H9 (cell line): ENCODE measurements around the gene CARS1. TPM values are rescaled to one million over a fixed set of nuclear protein-coding genes. Genes with fewer than 3 reads are reported as not detected.
A peak's percentile ranks its signal among the peaks of the same experiment; 100 is the strongest.

Experiments used
- DNase-seq: peaks from one replicate; pipeline ENCODE4 v3.0.0-alpha.2; 2017
- H2AFZ ChIP-seq: one replicate; pipeline ENCODE4 v1.6.1; 2013; ENCODE audit warnings: mild to moderate bottlenecking, low read length, control low read depth, moderate library complexity
- H2AK5ac ChIP-seq: 2 replicates; pipeline ENCODE4 v1.6.1; 2013; ENCODE audit warnings: low read length, control low read depth, mixed read lengths; ENCODE audit not compliant: insufficient read length
- H2BK120ac ChIP-seq: one replicate; pipeline ENCODE4 v1.6.1; 2013; ENCODE audit warnings: low read depth, mild to moderate bottlenecking, low read length, control low read depth, inconsistent platforms; ENCODE audit not compliant: poor library complexity, severe bottlenecking
- H2BK12ac ChIP-seq: 2 replicates; pipeline ENCODE4 v1.6.1; 2013; ENCODE audit warnings: low read length, control low read depth, mixed read lengths, low read depth; ENCODE audit not compliant: insufficient read length
- H2BK15ac ChIP-seq: 2 replicates; pipeline ENCODE4 v1.6.1; 2013; ENCODE audit warnings: low read depth, low read length, control low read depth
- H2BK20ac ChIP-seq: one replicate; pipeline ENCODE4 v1.6.1; 2013; ENCODE audit warnings: low read depth, mild to moderate bottlenecking, low read length, control low read depth, inconsistent platforms; ENCODE audit not compliant: poor library complexity, severe bottlenecking
- H2BK5ac ChIP-seq: 2 replicates; pipeline ENCODE4 v1.6.1; 2013; ENCODE audit warnings: low read length, control low read depth, mixed read lengths; ENCODE audit not compliant: insufficient read length
- H3K14ac ChIP-seq: 2 replicates; pipeline ENCODE4 v1.6.1; 2013; ENCODE audit warnings: low read length, control low read depth; ENCODE audit not compliant: insufficient read depth
- H3K18ac ChIP-seq: 2 replicates; pipeline ENCODE4 v1.6.1; 2013; ENCODE audit warnings: low read depth, mild to moderate bottlenecking, mixed read lengths, low read length, control low read depth; ENCODE audit not compliant: insufficient read length
- H3K23ac ChIP-seq: 2 replicates; pipeline ENCODE4 v1.6.1; 2013; ENCODE audit warnings: low read length, control low read depth, mixed read lengths, low read depth; ENCODE audit not compliant: insufficient read length
- H3K23me2 ChIP-seq: 2 replicates; pipeline ENCODE4 v1.6.1; 2013; ENCODE audit warnings: low read depth, mild to moderate bottlenecking, mixed read lengths, low read length, control low read depth; ENCODE audit not compliant: insufficient read length, poor library complexity, severe bottlenecking
- H3K27ac ChIP-seq: 2 replicates; pipeline ENCODE4 v1.5.1; 2013; ENCODE audit warnings: low read length, control low read depth, mixed read lengths, low read depth; ENCODE audit not compliant: insufficient read length
- H3K27me3 ChIP-seq: 2 replicates; pipeline ENCODE4 v1.6.1; 2013; ENCODE audit warnings: low read length, control low read depth, inconsistent platforms; ENCODE audit not compliant: insufficient read depth
- H3K4ac ChIP-seq: 2 replicates; pipeline ENCODE4 v1.6.1; 2013; ENCODE audit warnings: low read depth, mild to moderate bottlenecking, control low read depth, inconsistent platforms, low read length, moderate library complexity
- H3K4me1 ChIP-seq: 2 replicates; pipeline ENCODE4 v1.6.1; 2013; ENCODE audit warnings: low read length, control low read depth, inconsistent platforms; ENCODE audit not compliant: insufficient read depth
- H3K4me2 ChIP-seq: 2 replicates; pipeline ENCODE4 v1.6.1; 2013; ENCODE audit warnings: low read length, control low read depth, mixed read lengths; ENCODE audit not compliant: insufficient read length, insufficient read depth
- H3K56ac ChIP-seq: 2 replicates; pipeline ENCODE4 v1.6.1; 2013; ENCODE audit warnings: low read depth, mild to moderate bottlenecking, mixed read lengths, low read length, control low read depth; ENCODE audit not compliant: insufficient read length
- H3K79me1 ChIP-seq: 2 replicates; pipeline ENCODE4 v1.6.1; 2013; ENCODE audit warnings: low read depth, mild to moderate bottlenecking, moderate library complexity, low read length, control low read depth, inconsistent platforms; ENCODE audit not compliant: insufficient read depth, poor library complexity, severe bottlenecking
- H3K79me2 ChIP-seq: 2 replicates; pipeline ENCODE4 v1.6.1; 2013; ENCODE audit warnings: low read length, control low read depth, inconsistent platforms; ENCODE audit not compliant: insufficient read depth
- H3K9ac ChIP-seq: 2 replicates; pipeline ENCODE4 v1.6.1; 2013; ENCODE audit warnings: low read length, control low read depth, mixed read lengths; ENCODE audit not compliant: insufficient read length; ENCODE audit errors: extremely low read depth
- H3K9me3 ChIP-seq: one replicate; pipeline ENCODE4 v1.6.1; 2013; ENCODE audit warnings: low read depth, low read length, inconsistent platforms; ENCODE audit not compliant: control insufficient read depth
- H3T11ph ChIP-seq: one replicate; pipeline ENCODE4 v1.6.1; 2013; ENCODE audit warnings: mild to moderate bottlenecking, low read length, control low read depth, inconsistent platforms
- H4K20me1 ChIP-seq: one replicate; pipeline ENCODE4 v1.6.1; 2013; ENCODE audit not compliant: control insufficient read depth, insufficient read length, insufficient read depth
- H4K5ac ChIP-seq: 2 replicates; pipeline ENCODE4 v1.6.1; 2013; ENCODE audit warnings: low read depth, mild to moderate bottlenecking, mixed read lengths, low read length, control low read depth; ENCODE audit not compliant: insufficient read length
- H4K8ac ChIP-seq: replicated peaks from 2 replicates; pipeline ENCODE4 v1.6.1; 2013; ENCODE audit warnings: low read length, control low read depth, mixed read lengths, low read depth; ENCODE audit not compliant: insufficient read length
- H4K91ac ChIP-seq: 2 replicates; pipeline ENCODE4 v1.6.1; 2013; ENCODE audit warnings: low read depth, mild to moderate bottlenecking, moderate library complexity, mixed read lengths, low read length, control low read depth; ENCODE audit not compliant: insufficient read length
- H3K27ac Mint-ChIP-seq, 3 experiments: 2 replicates in 2 of 3; 3 replicates in 1 of 3; pipeline ENCODE4 v1.8.0; 2020 to 2021; ENCODE audit warnings: mixed read lengths in 3 of 3, mild to moderate bottlenecking in 1 of 3, moderate library complexity in 1 of 3
- H3K27me3 Mint-ChIP-seq: 2 replicates; pipeline ENCODE4 v1.8.0; 2021; ENCODE audit warnings: low read depth, mild to moderate bottlenecking, moderate library complexity, mixed read lengths
- H3K36me3 Mint-ChIP-seq, 3 experiments: 2 replicates in 2 of 3; 3 replicates in 1 of 3; pipeline ENCODE4 v1.8.0; 2020 to 2021; ENCODE audit warnings: low read depth in 3 of 3, mixed read lengths in 3 of 3; ENCODE audit not compliant: insufficient read depth in 1 of 3
- H3K4me1 Mint-ChIP-seq, 2 experiments: 2 replicates each; pipeline ENCODE4 v1.8.0; 2020; ENCODE audit warnings: mixed read lengths in 2 of 2
- H3K4me3 Mint-ChIP-seq, 2 experiments: 2 replicates in 1 of 2; 3 replicates in 1 of 2; pipeline ENCODE4 v1.8.0; 2020 to 2021; ENCODE audit warnings: mild to moderate bottlenecking in 2 of 2, mixed read lengths in 2 of 2, moderate library complexity in 1 of 2
- H3K9me3 Mint-ChIP-seq, 2 experiments: 2 replicates in 1 of 2; 3 replicates in 1 of 2; pipeline ENCODE4 v1.8.0; 2020; ENCODE audit warnings: mild to moderate bottlenecking in 2 of 2, mixed read lengths in 2 of 2, moderate library complexity in 1 of 2
- CTCF ChIP-seq: fragments of 200-600 bp; sonication (generic); conservative IDR thresholded peaks from 3 replicates; pipeline ENCODE4 v1.8.0; 2021; ENCODE audit warnings: antibody characterized with exemption, mild to moderate bottlenecking
- WGBS: extraction: QIAGEN DNeasy Blood & Tissue Kit; methylation state at CpG from one replicate; pipeline ENCODE4 v1.1.7; 2013; ENCODE audit warnings: missing lambda C conversion rate, low lambda C conversion rate, mixed read lengths; ENCODE audit not compliant: insufficient read length; ENCODE audit errors: extremely low coverage; 5-methylcytosine and 5-hydroxymethylcytosine counted together
- total RNA-seq: library from RNA; stranded (reverse); gene quantifications from 2 replicates; pipeline ENCODE4 v1.2.1, GENCODE V29; 2021

The CARS1 gene
- total RNA-seq, 1 experiment from 2014 or later = 92.3 TPM

DNA sequence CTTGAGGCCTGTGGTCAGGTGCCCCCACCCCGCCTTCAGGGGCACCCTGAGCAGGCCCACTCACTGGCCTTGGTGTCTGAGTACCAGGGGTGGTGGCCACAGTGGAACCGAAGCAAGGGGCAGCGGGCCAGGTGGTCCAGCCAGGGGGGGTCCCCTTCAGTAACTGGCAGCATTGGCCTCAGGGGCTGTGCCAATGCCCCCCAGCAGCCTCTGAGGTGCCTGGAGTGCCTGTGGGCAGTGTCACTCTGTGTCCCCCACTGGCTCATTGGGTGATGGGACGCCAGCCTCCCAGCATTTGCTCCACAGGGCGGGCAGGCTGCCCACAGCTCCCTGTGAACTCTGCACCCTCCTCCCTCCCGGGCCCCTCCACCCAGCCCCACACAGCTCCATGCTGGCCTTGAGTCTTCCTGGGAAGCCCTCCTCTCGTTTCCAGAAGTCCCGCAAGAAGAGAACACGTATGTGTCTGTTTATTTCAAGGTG is 29.5 kb upstream of the CARS1 start:
- H3K36me3 Mint-ChIP-seq = no peaks in the 10 kb centered on the region

More for the DNA sequence above, 29.5 kb upstream of the CARS1 start:
- Mint-ChIP-seq H3K4me3 (no peak overlapping the region), H3K4me1 (peaks cover 4 to 7% of the 10 kb centered on the region in 2 experiments; a peak in 3 of 4 replicates), H3K9me3 (peaks cover 0 to 3% of the 10 kb centered on the region in 2 experiments; a peak in 2 of 5 replicates), H3K27ac (peak overlapping the region in 1 of 3 experiments; percentile 31; a peak in 1 of 7 replicates), H3K27me3 (peaks cover 3% of the 10 kb centered on the region)
- Histone ChIP-seq H2BK120ac (no peak overlapping the region), H3K79me1 (no peaks in the 10 kb centered on the region), H4K5ac (no peak overlapping the region), H2AFZ (no peak overlapping the region), H3K23ac (no peak overlapping the region), H3K79me2 (no peaks in the 10 kb centered on the region), H3K14ac (no peak overlapping the region), H3K4me2 (no peak overlapping the region), H3K56ac (no peak overlapping the region), H3K4me1 (no peaks in the 10 kb centered on the region), H3T11ph (no peak overlapping the region), H2BK20ac (no peak overlapping the region), H2AK5ac (no peak overlapping the region), H4K20me1 (no peaks in the 10 kb centered on the region), H3K23me2 (no peaks in the 10 kb centered on the region), H3K27ac (no peak overlapping the region), H4K91ac (no peak overlapping the region), H3K18ac (no peak overlapping the region), H4K8ac (no peak overlapping the region), H2BK5ac (no peak overlapping the region), H3K4ac (no peak overlapping the region), H3K9me3 (no peaks in the 10 kb centered on the region), H3K27me3 (no peaks in the 10 kb centered on the region), H2BK12ac (no peak overlapping the region), H3K9ac (no peak overlapping the region), H2BK15ac (no peak overlapping the region)
- TF ChIP-seq CTCF = no peak
- WGBS = no CpG with 5 or more reads among the region's 9 CpGs
- no peak for DNase-seq
